Fibroblast of skin of scalp (primary cell): ENCODE results near the gene INO80C. TPM values are rescaled to one million over a fixed set of nuclear protein-coding genes. Genes with fewer than 3 reads are reported as not detected.

Experiments used
- DNase-seq: peaks from one replicate; pipeline ENCODE4 v3.0.0-alpha.2; 2013
- polyA plus RNA-seq, 2 experiments: library from polyadenylated mRNA; unstranded; fragments of 120-200 nt; gene quantifications; one replicate each; pipeline ENCODE4 v1.2.1, GENCODE V29; 2013; ENCODE audit not compliant: insufficient read length in 2 of 2

The INO80C gene, protein sequence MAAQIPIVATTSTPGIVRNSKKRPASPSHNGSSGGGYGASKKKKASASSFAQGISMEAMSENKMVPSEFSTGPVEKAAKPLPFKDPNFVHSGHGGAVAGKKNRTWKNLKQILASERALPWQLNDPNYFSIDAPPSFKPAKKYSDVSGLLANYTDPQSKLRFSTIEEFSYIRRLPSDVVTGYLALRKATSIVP
- polyA plus RNA-seq (2013, experiment 1 of 2; ENCODE audit: insufficient read length): 20.5 TPM
- 21.2 TPM for polyA plus RNA-seq (2013, experiment 2 of 2; ENCODE audit: insufficient read length)

DNA sequence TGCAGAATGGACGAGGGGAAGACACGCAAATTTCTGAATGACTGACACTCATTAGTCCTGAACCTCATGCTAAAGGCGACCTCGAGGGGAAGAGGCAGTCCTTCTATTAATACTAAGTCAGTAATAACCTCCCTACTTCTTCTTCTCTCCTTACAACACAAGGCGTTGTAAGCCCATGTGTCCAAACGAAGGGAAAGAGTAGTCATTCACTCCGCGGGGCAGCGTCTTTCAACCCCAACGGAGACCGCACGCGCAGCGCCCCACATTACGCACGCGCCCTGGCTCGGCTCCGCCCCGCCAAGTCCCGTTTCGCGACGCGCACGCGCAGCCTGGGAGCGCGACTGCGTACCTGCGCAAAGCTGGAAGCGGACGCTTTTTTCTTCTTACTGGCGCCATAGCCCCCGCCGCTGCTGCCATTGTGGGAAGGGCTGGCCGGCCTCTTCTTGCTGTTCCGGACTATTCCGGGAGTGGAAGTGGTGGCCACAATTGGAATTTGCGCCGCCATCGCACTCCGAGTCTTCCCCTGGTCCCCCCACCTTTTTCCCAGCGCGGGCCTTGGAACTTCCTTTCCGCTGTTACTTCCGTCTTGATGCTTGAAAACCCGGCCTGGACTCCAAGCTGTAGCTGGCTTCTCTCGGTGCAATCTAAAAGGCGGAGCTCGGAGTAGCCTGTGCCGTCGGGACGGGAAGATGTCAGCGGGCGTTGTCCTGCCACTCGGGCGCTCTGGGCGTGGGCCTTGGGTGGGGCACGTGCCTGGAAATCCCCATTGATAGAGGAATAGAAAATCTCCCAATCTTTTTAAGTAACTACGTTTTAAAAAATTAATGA lies at the start of gene INO80C:
Gene INO80C (minus strand): TSS at position 591 of the 828 bp plus-strand sequence. CDS start 86 bp downstream, at position 505.
- DNase-seq: peak; percentile 96

DNA sequence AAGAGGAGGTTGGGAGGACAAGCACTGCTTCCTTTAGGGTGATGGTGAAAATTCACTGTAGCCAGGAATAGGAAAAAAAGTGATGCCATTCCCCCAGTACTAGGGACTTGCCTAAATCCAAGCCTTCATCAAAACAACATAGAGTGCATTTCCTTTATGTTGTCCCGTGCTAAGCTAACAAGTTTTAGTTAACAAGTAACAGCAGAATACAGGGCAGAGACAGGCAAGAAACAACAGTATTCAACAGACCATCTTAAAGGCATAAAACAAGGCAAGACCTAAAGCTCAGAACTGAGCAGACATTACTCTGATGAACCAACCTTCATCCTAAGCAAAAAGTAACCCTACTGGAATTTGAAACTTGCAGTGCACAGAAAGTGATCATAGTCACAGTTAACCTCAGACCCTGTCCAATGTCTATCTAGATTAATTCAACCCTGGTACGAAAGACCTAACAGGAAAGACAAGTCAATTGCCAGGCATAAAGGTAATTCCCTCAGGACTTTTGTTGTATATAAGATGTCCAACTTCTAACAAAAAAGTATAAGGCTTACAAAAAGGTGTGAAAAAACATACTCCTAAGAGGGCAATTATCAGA lies 49.3 kb upstream of the INO80C start:
- no peak for DNase-seq

DNA sequence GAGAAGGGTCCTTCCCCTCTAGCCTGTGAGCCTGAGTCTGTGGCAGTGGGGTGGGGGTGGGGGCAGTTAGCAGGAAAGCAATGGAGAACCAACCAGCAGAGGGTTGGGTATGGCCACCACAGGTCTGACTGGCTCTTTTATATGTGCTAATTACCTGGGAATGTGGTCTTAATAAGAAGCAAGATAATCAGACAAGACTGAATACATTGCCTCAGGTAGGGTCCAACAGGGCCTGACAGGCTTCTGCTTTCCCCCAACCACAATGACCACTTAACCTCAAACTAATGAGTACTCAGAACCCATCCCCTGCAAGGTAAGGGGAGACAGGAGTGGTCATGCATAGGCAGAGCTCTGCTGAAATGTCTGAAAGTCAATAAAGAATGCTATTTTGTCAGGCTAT lies 44.6 kb upstream of the INO80C start:
- DNase-seq: no peak

DNA sequence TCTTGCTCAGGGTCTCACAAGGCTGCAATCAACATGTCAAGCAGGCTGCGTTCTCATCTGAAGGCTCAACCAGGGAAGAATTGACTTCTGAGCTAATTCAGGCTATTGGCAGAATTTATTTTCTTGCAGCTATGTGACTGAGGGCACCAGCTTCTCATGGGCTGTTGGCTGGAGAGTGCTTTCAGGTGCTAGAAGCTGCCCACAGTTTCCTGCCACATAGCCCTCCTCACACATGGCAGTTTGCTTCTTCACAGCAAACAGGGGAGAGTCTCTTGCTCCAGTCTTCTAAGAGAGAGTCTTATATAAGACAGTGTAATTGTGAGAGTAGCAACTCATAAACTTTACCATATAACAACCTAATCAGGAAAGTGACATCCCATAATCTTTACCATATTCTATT lies 37.5 kb upstream of the INO80C start:
- DNase-seq: no peak

DNA sequence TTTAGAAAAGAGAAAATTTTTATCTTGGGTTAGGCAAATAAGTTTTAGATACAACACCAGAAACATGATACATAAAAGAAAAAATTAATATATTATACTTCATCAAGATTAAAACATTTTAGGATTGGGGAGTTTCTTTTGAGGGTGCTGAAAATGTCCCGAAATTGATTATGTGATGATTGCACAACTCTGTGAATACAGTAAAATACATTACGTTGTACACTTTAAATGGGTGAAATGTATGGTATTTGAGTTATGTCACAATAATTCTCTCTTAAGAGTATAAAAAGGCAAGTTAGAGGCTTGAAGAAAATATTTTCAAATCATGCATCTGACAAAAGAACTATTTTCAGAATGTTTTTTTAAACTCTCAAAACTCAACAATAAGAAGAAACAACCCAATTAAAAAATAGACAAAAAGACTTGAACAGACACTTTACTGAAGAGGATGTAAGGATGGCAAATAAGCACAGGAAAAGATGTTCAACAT lies 36.2 kb upstream of the INO80C start:
- peak; percentile 51 for DNase-seq

DNA sequence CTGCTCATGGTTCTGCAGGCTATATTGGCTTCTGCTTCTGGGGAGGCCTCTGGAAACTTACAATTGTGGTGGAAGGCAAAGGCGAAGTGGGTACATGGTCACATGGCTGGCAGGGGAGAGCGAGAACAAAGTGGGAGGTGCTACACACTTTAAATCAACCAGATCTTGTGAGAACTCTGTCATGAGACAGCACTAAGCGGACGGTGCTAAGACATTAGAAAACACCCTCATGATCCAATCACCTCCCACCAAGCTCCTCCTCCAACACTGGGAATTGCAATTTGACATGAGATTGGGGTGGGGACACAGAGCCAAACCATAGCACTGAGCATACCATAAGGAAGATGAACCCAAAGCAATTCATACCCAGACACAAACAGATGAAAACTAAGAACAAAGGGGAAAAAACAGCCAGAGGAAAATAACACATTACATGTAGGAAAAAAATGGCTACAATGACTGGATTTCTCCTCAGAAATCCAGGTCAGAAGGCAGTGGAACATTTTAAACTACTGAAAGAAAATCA lies 31.1 kb upstream of the INO80C start:
- no peak for DNase-seq

DNA sequence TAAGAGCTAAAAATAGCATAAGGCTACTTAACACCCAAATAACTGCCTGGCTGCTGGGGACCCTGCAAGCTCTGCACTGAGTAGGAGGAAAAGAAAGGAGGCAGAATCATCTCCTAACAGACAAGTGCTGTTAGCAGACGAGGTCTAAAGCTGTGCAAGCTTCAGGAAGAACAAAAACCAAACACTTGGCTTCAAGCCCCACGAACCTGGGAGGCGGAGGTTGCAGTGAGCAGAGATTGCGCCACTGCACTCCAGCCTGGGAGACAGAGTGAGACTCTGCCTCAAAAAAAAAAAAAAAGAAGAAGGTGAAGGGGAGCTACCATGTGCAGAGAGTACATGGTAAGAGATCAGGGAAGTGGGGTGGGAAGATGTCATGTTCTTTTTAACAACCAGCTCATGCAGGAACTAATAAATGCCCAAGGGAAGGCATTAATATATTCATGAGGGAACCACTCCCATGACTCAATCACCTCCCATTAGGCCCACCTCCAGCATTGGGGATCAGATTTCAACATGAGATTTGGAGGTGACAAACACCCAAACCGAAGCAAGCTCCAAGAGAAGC lies 28.8 kb upstream of the INO80C start:
- DNase-seq: no peak

DNA sequence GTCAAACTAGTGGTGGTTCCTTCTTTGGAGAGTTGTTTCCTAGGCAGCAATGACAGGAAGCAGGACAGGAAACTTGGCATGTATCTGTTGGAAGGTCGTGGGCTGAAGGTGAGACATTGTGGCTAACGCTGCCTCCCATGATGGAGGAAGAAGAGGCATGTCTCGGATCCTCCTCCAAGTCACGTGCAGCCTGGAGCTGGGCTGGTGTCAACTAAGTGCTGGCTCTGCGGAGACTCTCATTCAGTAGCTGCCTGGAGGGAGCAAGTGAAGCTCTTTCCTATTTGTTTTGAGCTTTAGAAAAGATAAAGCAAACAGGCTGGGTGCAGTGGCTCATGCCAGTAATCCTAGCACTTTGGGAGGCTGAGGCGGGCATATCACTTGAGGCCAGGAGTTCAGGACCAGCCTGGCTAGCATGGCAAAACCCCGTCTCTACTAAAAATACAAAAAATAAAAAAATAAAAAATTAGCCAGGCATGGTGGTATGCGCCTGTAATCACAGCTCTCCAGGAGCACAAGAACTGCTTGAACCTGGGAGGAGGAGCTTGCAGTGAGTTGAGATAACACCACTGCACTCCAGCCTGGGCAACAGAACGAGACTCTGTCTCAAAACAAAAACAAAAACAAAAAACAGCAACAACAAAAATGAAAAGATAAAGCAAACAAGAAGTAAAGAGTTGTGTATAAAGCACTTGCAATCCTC lies 28.2 kb upstream of the INO80C start:
- no peak for DNase-seq

DNA sequence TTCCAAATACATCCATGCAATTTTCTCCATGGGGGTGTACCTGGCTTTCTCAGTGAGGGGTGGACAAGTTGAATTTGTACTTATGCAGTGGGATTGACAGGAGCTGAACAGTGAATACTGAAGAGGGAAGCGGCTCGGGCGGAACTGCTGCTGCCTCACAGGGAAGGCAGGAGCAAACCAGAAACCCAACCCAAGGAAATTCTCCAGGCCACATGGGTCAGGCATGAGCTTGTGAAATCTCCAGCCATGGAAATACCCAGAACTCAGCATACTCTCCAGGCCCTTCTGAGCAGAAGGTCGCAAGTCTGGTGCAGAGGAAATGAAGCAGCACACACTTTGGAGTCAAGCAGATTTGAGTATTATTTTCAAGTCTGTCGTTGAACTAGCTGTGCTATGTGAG lies 26.5 kb upstream of the INO80C start:
- no peak for DNase-seq

DNA sequence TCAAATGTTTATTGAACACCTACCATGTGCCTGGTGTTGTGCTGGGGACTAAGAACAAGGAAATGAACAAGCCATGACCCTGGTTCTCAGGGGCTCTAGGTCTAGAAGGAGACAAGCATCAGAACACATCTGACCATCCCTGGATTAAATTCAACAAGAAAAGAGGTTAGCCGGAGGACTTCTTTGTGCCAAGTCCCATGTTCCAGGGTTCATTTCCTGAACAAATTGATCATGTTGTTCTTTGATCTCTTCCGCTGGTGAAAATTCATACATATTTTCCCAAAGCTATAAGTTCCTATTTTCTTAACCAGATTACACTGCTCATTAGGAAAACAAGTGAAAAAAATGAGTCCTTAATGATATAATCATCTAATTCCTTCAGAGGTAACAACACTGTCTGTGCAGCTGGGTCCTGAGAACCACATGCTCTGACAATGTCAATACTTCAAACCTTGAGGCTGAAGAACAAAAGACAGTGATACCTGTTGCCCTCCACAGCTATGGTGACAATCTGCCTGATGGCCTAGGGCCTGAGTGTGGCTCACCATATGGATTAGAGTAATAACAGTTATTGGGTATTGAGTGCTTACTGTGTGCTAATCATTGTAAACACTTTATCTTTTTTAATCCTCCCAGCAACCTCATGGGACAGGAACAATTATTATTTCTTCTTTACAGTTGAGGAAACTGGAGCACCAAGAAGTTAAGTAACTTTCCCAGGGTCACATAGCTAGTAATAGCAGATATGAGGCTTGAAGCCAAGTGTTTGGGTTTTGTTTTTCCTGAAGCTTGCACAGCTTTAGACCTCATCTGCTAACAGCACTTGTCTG lies 24.6 kb upstream of the INO80C start:
- no peak for DNase-seq

DNA sequence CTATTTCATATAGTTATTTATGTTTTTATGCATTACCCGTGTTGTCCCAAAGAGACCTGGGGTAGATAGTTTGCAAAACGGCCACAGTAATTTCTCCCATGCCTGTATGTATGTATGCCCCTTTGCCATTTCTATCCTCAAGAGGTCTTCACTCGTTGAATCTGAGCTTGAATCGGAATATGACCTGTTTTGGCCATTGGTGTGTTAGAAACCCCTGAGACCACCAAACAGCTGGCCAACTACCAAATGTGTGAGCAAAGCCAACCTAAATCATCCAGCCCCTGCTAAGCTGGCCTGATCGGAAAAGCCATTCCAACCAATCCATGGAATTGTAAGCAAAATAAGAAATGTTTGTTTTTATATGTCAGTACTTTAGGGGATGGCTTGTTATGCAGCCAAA lies 23.4 kb upstream of the INO80C start:
- no peak for DNase-seq

DNA sequence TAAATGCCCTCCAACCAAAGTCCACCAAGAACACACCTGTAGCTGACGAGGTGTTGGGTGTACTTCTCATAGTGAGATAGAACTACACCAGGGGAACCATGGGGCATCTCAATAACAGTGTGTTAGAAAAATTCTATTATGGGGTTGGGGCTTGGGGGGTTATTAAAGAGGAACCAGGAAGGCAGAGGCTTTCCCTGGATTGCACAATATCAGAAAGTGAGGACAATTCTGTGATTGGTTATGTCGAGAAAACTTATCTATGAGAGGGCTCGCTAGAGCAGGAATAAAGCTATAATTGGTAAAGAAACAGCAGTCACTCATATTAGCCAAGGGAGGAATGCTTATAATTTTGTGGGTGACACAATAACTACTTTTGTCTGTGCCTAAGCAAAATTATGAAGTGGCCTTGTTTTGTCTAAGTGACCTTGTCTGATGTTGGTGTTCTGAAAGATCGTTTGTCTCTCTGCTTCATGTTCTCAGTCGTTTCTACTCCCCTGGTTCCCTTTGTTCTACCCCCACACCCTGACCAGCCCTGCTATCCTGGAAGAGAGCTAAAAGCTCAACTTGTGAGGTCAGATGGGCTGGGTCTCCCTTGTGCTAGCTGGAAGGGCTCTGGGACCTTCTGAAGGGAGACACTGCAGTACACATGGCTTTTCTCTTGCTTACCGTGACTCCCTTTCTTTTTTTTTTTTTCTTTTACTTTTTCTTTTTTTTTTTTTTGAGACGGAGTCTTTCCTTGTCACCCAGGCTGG lies 21.6 kb upstream of the INO80C start:
- DNase-seq: no peak

DNA sequence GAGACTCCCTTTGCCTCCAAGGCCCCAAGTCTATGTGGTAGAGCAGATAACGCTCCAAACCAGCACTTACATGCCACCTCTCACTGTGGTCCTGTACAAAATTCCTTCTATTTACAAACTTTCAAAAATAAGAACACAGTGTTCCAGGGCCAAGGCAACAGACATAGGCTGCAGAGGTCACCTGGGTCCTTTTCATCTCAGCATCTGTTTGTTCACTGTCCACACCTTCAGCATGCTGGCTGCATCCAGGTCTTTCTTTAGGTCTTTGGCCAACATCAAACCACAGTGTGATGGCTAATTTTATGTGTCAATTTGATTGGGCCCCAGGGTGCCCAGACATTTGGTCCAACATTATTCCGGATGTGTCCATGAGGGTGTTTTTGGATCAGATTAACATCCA lies 20.0 kb upstream of the INO80C start:
- no peak for DNase-seq

DNA sequence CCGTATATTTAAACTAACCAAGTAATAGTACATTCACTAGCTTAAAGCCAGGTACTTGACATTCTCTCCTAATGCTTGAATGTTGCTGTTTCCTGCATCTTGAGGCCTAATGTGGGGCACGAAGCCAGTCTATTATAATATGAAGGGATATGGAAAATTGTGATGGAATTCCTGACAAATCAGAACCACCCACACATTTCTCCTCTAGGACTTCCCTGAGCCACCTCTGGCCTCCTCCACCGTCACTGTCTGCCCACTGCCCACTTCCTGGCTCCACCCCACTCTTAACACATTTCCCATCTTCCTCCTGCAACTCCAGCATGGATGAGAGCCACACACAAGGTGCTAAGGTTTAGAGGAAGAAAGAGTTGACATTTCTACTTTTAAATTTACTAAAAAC lies 19.0 kb upstream of the INO80C start:
- no peak for DNase-seq

DNA sequence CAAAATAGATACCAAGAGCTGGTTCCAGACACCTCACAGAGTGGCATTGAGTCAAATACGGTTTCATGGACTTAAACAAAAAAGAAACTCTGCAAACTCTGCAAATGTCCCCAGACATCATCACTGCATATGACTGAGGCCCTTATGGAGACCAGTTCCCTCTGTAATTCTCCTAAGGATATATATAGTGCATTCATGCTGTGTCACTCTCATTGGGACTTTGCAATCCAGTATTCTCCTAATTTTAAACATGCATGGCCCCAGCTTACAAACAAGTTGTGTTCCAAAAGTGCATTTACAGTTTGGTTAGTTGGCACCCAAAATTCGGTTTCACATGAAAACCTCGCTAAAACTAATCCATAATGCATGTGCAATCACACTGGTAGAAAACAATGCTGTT lies 18.6 kb upstream of the INO80C start:
- no peak for DNase-seq

DNA sequence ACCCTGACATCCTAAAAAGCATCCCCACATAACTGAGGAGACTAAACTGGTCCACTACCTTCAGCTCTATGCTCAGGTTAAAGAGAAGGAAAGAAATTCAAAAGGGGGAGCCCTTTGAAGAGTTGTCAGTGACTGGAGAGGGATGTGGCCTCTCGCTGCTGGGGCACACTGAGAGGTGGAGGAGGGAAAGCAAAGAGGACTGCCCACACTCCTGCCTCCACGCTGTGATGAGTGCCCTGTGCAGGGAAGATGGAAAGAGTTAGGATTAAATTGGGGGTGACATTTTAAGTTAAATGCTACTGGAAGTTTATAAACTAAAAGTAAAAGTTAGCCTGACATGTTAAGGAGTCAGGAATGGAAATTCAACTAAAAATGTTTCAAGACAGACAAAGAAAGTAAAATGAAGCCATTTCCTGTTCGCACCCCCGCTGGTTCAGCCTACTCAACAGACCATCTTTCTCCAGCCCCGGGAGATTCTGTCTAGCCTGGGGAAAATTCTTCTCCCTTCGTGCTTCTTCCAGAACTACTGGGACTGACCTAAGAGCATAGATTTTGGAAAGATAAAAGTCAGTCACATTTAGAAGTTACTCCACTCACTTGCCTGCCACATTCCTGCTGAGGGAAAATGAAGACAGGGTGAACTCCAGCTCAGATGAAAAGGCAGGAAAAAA lies 17.8 kb upstream of the INO80C start:
- peak; percentile 74 for DNase-seq

DNA sequence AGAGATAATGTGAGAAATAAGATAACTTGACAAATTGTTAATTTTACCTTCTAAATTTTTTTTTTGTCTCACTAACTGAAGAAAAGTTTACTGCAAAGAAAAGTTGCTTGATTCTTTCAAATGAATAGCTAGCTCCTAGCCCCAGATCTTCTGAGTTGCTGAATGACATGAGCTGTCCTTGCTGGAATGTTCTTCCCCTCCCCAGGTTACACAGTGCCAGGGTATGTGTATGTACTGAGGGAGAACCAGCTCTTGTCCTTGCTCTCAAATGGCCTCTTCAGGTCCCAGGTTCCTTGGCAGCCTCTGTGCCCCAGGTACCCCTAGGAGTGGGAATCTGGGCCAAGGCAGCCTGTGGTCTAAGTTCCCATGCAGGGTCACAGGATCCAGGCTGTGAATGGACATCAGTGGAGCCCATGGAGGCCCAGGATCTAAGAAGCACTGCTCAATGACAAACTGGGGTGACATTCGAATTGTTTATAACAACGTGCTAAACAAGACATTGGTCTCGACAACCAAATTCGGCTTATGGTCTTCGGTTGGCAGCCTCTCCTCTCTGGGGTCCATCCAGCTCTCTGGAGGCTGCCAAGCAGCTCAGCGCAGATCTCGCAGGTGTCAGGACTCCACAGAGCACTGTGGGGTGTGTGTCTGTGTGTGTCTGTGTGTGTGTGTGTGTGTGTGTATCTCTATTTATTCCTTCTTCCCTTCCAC lies 17.1 kb upstream of the INO80C start:
- peak; percentile 62 for DNase-seq

DNA sequence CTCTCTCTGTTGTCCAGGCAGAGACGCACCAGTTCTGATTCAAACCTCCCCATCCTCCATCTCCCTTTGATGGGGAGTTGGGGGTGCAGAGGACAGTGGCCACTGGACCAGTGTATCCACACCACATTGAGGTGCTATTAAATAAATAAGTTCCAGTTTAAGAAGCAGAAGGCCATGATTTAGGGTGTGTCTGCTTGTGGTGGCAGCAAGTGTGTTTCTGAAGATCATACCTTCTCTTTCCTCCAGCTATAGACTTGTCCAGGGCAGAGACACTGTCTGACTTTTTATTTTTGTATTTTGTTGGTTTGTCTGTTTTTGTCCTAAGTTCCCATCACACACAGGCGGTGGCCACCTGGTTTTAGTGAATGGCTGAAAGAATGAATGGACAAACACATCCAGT lies 16.5 kb upstream of the INO80C start:
- no peak for DNase-seq

DNA sequence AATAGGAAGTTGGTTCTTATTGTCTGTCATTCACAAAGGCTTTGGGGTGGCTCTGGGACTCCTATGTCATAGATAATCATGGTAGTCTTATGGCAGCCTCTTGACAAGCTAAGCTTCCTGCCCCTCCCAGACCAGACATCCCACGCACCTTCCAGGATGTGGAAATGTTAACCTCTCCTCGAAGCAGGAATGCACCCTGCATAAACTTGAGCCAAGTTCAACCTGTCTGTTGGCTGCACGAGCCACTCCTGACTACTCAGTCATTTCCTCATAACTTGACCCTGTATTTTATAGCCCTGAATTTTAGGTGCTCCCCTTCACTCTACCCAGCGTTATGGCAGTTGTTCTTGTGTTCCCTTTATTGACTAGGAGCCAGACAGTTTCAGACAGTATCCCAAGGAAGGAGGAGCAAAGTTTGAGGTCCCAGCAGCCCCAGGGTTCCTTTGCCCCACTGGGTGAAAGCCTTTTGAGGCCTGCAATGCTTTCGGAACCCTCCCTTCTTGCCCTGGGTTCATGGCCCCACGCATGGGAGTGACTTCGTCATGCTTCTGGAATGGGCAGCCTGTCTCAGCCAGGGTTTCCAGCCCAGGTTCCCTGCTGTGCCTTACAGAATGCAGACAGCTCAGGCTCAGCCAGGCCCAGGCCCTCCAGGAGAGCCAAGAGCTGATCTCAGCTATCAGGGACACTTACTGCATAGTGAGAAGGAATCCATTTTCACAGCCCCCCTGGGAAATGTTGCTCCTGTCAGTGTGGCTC lies 15.6 kb upstream of the INO80C start:
- peak; percentile 100 for DNase-seq
